ES-I3 (cell line): ENCODE measurements around the gene ARPC1A.
A peak's percentile ranks its signal among the peaks of the same experiment; 100 is the strongest.

ENCODE experiments used
- H3K36me3 ChIP-seq: 2 replicates; pipeline ENCODE4 v1.6.1; 2013; ENCODE audit warnings: mild to moderate bottlenecking, low read length, control low read depth, moderate library complexity; ENCODE audit not compliant: insufficient read depth
- H3K4me1 ChIP-seq: 2 replicates; pipeline ENCODE4 v1.6.1; 2013; ENCODE audit warnings: mild to moderate bottlenecking, control low read depth, low read length; ENCODE audit not compliant: insufficient read depth
- H3K9ac ChIP-seq: 2 replicates; pipeline ENCODE4 v1.6.1; 2013; ENCODE audit warnings: low read depth, mild to moderate bottlenecking, low read length, moderate library complexity
- H3K9me3 ChIP-seq: 2 replicates; pipeline ENCODE4 v1.6.1; 2013; ENCODE audit warnings: mild to moderate bottlenecking, low read length, moderate library complexity; ENCODE audit not compliant: control insufficient read depth, insufficient read depth

ARPC1A gene

DNA sequence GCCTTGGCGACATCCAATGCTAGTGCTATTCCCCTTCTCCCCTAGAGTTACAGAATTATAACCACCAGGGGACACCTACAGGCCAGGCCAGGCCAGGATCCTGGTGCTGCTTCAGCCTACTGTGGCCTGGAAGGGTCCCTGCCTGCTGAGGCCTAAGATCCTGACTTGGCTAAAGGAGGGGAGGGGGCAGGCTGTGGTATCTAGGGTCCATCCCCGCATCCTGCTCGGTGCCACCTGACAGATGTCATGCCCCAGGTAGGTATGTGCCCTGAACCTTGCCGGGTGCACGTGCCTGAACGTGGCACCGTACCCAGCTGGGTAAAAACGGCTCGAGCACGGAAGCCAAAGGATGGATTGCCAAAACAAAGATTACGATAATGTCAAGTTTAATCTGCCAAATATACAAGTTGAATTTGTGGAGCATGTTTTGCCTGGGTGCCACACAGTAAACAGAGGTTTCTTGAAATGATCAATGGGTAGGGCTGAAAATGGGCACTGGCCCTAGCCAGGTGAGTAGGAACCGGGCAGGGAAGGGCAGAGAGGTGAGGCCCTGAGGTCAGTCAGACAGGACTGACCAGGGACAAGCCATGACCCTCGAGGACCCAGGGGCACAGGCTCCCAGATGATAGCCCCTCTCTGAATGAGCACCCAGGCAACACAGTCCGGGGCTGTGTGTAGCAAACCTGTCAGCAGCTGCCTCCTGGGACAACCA lies 70.1 kb downstream of the ARPC1A start:
- Histone ChIP-seq H3K4me1 (peaks cover 2% of the 10 kb centered on the region; the same call in 1 of the 2 replicates), H3K36me3 (peaks cover 19% of the 10 kb centered on the region), H3K9ac (no peak overlapping the region), H3K9me3 (no peaks in the 10 kb centered on the region)

DNA sequence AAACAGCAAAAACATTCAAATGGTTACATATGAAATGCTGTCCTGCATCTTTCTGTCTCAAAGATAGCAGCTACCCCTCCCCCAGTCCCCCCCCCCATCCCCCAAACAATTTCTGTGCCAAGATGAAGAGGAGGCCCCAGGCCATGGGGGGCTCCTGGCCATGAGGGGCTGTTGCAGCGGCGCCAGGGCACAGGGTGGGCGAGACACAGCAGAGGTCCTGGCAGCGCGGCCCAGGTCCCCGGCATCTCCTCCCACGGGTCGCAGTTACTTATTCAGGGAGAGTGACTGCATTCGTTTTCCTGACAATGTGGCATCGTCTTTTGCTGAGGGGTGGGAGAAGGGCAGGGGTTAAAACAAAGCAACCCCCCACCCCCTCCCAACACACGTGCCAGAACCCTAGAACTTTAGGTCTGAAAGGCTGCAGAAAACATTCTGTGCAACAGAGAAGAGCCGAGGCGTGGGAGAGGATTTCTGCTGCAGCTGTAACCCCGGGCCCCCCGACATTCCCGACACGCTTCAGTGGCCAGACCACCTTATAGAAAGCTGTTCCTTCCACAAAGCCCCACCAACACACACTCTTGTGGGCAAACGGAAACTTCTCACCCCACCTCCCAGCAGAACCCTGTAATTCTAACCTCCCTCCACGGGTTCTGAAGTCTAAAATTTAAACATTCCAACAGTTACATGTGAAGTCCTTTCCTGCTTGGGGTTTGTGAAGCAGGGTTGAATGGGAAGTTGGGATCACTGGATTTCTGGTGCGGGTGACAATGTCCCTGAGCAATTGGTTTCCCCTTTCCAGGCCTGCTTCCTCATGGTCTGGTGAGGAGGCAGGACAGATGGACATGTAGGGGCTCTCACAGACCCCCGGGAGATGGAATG lies 71.0 kb downstream of the ARPC1A start:
- H3K36me3 ChIP-seq: peaks cover 26% of the 10 kb centered on the region
- H3K4me1 ChIP-seq: peaks cover 2% of the 10 kb centered on the region; the same call in 1 of the 2 replicates
- no peak overlapping the region for H3K9ac ChIP-seq
- no peaks in the 10 kb centered on the region for H3K9me3 ChIP-seq

DNA sequence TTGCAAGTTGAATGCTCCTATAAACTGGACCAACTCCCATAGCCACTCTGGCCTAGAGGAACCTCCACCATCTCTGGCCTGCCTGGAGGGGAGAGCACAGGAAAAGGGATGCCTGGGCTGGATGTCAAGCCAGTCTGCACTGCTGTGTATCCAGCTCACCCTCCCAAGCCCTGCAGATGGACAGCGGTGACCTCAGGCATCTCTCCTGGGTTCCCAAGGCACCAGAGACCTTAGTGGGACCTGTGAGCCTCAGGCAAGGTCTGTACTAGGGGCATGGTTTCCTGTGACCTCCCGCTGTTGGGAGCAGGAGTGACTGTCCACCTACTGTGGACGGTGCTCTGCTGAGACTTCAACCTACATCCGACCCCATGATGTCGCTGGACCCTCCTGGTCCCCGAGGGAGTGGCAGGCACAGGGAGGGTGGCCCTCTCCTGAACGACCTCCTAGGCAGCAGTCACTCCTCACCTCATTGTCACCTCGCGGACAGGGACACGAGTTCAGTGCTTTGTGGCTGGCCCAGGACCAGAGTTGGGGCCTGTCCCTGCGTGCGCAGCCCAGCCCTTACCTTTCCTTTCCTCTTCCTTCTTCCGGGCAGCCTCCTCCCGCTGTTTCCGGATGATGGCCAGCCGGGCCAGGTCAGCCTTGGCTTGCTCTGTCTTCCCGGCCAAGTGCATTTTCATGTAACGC lies 71.7 kb downstream of the ARPC1A start:
- Histone ChIP-seq H3K36me3 (peaks cover 30% of the 10 kb centered on the region), H3K9me3 (no peaks in the 10 kb centered on the region), H3K9ac (no peak overlapping the region), H3K4me1 (peaks cover 2% of the 10 kb centered on the region; the same call in 1 of the 2 replicates)

DNA sequence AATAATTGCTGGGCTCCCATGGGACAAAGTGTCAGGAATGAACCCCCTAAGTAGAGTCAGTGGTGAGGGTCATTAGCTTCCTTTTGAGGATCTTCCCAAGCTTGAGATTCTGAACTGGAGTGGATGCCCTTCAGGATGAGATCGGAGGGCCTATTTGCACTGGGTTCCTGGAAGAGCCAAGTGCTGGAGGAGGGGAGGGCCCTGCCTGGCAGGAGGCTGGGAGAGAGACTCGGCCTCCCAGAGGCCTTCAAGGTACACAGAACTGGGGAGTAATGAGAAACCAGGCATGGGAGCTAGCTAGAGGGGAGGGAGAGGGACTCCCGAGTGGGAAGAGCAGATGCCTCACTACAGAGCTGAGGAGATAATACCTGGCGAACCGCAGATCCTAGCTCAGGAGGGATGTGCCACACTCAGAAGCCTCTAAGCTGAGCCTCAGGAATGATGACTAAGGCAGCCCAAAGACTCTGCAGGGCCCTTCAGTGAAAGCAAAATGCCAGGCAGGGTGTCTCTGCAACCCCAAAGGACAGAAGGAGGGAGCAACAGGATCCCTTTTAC lies 73.3 kb downstream of the ARPC1A start:
- Histone ChIP-seq H3K4me1 (no peaks in the 10 kb centered on the region), H3K9me3 (no peaks in the 10 kb centered on the region), H3K36me3 (peaks cover 38% of the 10 kb centered on the region), H3K9ac (no peak overlapping the region)

DNA sequence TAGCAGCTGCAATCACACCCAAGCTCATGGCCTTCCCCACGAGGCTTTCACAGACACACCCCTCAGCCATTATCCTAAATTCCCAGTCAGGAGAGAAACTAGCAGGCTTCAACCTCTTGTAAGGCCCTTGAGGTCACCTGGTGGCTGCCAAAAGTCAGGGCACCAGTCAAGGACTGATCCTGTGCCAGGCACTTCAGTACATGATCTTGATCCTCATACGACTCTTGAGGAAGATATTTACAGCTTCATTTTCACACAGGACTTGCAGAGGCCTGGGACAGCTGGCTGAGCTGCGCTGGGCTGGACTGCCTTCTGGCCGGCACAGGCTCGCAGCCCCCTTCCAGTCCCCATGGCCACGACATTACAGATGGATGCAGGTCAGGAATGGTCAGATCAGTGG lies 73.9 kb downstream of the ARPC1A start:
- no peaks in the 10 kb centered on the region for H3K9me3 ChIP-seq
- no peaks in the 10 kb centered on the region for H3K4me1 ChIP-seq
- no peak overlapping the region for H3K9ac ChIP-seq
- H3K36me3 ChIP-seq: peaks cover 41% of the 10 kb centered on the region

DNA sequence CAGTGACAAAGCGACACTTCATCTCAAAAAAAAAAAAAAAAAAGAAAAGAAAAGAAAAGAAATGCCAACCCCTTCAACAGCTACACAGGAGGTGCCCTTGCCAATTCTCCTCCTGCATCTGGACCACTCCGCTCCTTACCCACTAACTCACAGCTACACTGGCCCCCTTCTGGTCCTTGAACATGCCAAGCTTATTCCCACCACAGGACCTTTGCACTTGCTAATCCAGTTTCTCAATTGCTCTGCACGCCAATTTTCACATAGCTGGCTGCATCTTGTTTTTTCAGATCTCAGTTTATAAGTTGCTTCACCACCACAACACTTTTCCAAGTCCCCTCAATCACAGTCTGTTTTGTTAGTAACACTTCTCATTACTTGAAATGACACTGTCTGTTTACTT lies 77.2 kb downstream of the ARPC1A start:
- H3K36me3 ChIP-seq: peaks cover 32% of the 10 kb centered on the region; the same call in 1 of the 2 replicates
- H3K9me3 ChIP-seq: no peaks in the 10 kb centered on the region
- H3K4me1 ChIP-seq: peaks cover 10% of the 10 kb centered on the region; the same call in 1 of the 2 replicates
- H3K9ac ChIP-seq: no peak overlapping the region

DNA sequence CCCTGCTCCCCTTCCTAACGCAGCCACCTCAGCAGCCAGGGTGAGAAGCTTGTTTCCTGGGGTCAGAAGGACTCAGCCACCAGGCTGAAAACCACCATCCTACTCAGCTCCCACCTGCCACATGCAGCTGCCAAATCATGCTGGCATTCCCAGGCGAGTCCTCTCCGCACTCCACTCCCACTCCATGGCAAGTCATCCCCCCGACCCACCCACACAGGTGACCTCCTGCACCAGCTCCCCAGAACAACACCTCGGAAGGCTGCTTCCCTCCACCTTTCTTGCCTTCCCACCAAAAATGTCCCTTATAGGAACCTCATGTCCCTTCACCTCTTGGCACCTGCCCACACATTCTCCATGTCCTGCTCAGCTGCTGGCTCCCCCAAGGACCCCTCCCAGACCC lies 78.1 kb downstream of the ARPC1A start:
- Histone ChIP-seq H3K9me3 (no peaks in the 10 kb centered on the region), H3K9ac (no peak overlapping the region), H3K36me3 (peaks cover 32% of the 10 kb centered on the region; the same call in 1 of the 2 replicates), H3K4me1 (peaks cover 10% of the 10 kb centered on the region; the same call in 1 of the 2 replicates)

DNA sequence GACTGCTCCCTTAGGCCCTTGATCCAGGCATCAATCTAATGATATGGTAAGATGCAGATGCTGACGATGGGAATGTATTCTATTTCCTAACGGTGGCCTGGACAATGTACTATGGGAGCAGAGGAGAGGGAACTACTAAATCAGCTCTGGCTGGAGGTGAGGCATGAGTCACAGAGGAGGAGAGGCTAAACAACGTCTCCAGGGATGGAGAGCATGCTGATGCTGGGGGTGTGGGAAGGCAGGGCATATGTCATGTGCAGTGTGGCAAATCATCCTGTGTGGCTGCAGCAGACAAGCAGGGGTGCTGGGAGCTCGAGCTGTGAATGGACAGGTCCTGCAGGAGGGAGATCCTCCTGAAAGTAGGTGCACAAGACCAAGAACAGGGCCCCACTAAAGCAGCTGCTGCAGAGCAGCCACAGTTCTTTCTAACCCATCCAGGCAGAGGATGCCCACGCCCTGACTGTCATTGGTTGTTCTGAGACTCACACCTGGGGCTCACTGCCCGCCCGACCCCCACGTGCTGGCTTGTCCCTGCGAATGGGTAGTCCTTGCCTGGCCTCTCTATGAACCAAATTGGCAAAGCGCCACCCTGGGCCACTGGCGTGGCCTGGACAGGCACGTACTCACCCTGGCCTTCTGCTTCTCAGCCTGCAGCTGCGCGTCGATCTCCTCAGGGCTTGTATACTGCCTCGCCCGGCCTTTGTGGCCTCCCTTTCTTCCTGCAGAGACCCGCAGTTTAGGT lies 78.7 kb downstream of the ARPC1A start:
- Histone ChIP-seq H3K4me1 (peaks cover 10% of the 10 kb centered on the region; the same call in 1 of the 2 replicates), H3K36me3 (peaks cover 32% of the 10 kb centered on the region; the same call in 1 of the 2 replicates), H3K9me3 (no peaks in the 10 kb centered on the region), H3K9ac (no peak overlapping the region)

DNA sequence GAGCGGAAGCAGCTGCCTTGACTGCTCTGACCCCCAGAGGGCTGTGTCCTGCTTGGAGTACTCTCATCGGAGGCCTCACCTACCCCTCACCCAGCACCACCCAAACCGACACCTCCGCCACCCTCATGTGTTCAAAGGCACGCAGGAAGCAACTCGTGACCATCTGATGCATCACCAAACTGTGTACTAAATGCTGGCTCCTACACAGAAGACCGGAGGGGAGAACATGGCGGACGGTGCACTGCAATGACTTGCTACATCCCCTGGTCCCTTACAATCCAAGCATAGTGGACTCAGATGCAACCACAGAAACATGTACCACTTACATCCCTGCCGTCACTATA lies 79.3 kb downstream of the ARPC1A start:
- peaks cover 30% of the 10 kb centered on the region; the same call in 1 of the 2 replicates for H3K36me3 ChIP-seq
- no peaks in the 10 kb centered on the region for H3K9me3 ChIP-seq
- H3K4me1 ChIP-seq: peaks cover 10% of the 10 kb centered on the region; the same call in 1 of the 2 replicates
- H3K9ac ChIP-seq: no peak overlapping the region

DNA sequence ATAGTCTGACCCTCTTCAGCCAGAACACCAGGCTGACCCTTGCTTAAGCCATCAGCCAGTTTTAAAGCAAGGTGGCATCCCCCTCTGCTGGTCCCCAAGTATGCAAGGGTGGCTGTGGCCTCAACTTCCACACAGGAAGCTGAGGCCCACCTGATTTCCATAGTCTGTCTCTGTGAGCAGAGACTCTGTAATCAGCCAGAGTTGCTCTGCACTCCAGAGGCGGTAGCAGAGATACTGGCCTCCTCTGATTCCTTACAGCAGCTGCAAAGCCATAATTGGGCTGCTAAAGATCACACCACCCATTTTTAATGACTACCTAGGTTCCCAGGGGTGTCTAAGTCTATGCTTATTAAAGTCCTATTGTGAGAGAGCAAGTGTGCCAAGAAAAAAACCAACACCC lies 80.9 kb downstream of the ARPC1A start:
- Histone ChIP-seq H3K9ac (no peak overlapping the region), H3K9me3 (no peaks in the 10 kb centered on the region), H3K36me3 (peaks cover 24% of the 10 kb centered on the region), H3K4me1 (peaks cover 10% of the 10 kb centered on the region; the same call in 1 of the 2 replicates)

DNA sequence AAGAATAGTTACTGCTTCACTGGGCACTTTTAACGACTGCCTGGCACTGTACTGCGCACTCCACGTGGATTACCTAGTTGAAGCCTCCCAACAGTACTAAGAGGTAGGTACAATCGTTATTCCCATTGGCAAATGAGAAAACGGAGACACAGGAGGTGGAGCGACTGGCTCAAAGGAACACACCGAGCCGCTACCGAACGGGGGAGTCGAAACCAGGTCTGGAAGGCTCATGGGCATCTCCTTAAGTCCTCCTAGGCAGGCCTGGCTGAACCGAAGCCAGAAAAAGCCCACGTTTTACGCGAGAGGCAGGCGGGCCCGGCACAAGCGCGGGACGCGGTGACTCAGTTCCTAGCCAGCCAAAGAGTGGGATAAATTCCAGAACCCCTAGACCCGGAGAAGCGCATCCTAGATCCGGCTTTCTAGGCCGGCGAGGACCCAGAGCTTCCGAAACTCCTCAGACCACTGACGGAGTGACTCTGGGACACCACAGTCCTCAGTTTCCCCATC lies 82.2 kb downstream of the ARPC1A start:
- Histone ChIP-seq H3K9ac (peak overlapping the region; percentile 86), H3K4me1 (peaks cover 10% of the 10 kb centered on the region; the same call in 1 of the 2 replicates), H3K36me3 (peaks cover 19% of the 10 kb centered on the region), H3K9me3 (no peaks in the 10 kb centered on the region)

DNA sequence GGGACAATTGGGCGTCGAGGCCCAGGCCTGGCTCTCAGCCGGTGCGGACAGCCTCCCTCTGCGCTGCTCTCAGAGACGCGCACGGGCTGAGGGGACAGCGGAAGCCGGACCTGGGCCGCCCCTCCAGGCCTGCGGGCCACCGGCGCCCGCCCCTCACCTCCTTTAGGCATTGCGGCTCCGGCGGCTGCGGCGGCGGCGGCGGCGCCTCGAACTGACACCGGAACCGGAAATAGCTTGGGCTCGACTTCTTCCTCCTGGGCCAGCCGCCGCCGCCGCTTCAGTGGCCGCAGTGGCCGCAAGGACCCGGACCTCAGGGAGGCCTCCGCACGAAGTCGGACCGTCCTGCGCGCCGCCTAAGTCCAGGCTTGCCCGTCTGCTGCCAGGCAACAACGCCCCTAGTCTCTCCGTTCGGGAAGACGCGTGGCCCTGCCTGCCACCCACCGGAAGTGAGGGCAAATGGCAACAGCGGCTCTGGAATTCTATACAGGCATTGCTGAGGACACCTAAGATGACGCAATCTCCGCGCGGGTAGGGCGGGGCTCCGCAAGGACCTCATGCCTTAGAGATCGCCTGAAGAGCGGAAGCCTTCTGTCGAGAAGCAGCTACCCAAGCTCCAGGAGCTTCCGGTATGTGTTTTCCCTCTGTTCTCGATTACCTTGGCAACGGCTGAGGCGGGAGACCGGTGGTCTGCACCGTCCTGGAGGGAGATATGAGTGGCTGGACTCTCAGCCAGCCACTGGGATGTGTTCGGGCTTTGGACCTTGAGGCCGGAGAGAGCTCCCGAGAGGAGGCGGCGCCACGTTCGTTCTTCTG lies 82.9 kb downstream of the ARPC1A start, which contains the start of the genes BUD31 and PDAP1:
BUD31 (plus strand) TSS at position 591 of the 813 bp plus-strand sequence. CDS start 2,124 bp downstream, outside the sequence.
PDAP1 (minus strand) TSS at position 219 of the 813 bp plus-strand sequence; CDS start at position 170, 49 bp downstream.
- Histone ChIP-seq H3K9me3 (no peaks in the 10 kb centered on the region), H3K4me1 (peaks cover 10% of the 10 kb centered on the region; the same call in 1 of the 2 replicates), H3K9ac (peak within 1 kb of the TSS; percentile 86), H3K36me3 (peaks cover 21% of the 10 kb centered on the region)
